Upper lobe of left lung (tissue), 6 donors: ENCODE results near the gene CHAD. TPM values are rescaled to one million over a fixed set of nuclear protein-coding genes. Genes with fewer than 3 reads are reported as not detected.

ENCODE experiments used
- ATAC-seq, 2 donors: fragments of 200-7000 bp; cut with Tn5 transposase; one replicate each; pipeline ENCODE4 v1.9.1; 2022; ENCODE audit warnings: mild to moderate bottlenecking in 2 of 2, moderate library complexity in 2 of 2; ENCODE audit not compliant: low FRiP score in 2 of 2
- DNase-seq, 2 donors: peaks; one replicate each; pipeline ENCODE4 v3.0.0-alpha.2; 2019 to 2020
- H3K27ac ChIP-seq, 4 donors: fragments of 200-600 bp; sonication (generic); one replicate each; pipeline ENCODE4 v1.5.1; 2016 to 2019
- H3K27me3 ChIP-seq, 4 donors: fragments of 200-600 bp; sonication (generic); one replicate each; pipeline ENCODE4 v1.5.1; 2017 to 2019
- H3K36me3 ChIP-seq, 4 donors: fragments of 200-600 bp; sonication (generic); one replicate each; pipeline ENCODE4 v1.5.1; 2016 to 2019
- H3K4me1 ChIP-seq, 4 donors: fragments of 200-600 bp; sonication (generic); one replicate each; pipeline ENCODE4 v1.5.1; 2018 to 2019
- H3K4me3 ChIP-seq, 4 donors: fragments of 200-600 bp; sonication (generic); one replicate each; pipeline ENCODE4 v1.5.1; 2017 to 2019; ENCODE audit warnings: mild to moderate bottlenecking in 2 of 4, moderate library complexity in 1 of 4
- H3K9me3 ChIP-seq, 4 donors: fragments of 200-600 bp; sonication (generic); one replicate each; pipeline ENCODE4 v1.5.1; 2018 to 2019
- EP300 ChIP-seq, 4 donors: sonication (generic); formaldehyde crosslinking; IDR thresholded peaks; one replicate each; pipeline ENCODE4 v1.5.1; 2017; ENCODE audit warnings: antibody characterized with exemption in 4 of 4, control low read depth in 2 of 4
- POLR2A ChIP-seq, 4 donors: fragments of 450-650 bp; IDR thresholded peaks; one replicate each; pipeline ENCODE4 v1.5.1; 2016 to 2017; ENCODE audit warnings: antibody characterized with exemption in 4 of 4, mild to moderate bottlenecking in 2 of 4
- POLR2AphosphoS5 ChIP-seq, 2 donors: sonication (generic); formaldehyde crosslinking; IDR thresholded peaks; one replicate each; pipeline ENCODE4 v1.5.1; 2017; ENCODE audit warnings: antibody characterized with exemption in 2 of 2
- WGBS, 2 donors: methylation state at CpG; one replicate each; pipeline ENCODE4 v1.1.5; 2017 to 2018; 5-methylcytosine and 5-hydroxymethylcytosine counted together
- total RNA-seq, 6 donors: library from RNA; depleted of rRNA in 4 of 6; stranded (reverse); fragments of >200 nt in 4 of 6; gene quantifications; one replicate each; pipeline versions ENCODE4 v1.1.0 to v1.2.1, GENCODE V29; 2016 to 2021
- TF ChIP-seq, protein P1 (sequence below), 6 experiments: fragments of 450-650 bp in 4 of 6; fragments of 200-600 bp in 2 of 6; sonication (generic) in 2 of 6; IDR thresholded peaks; one replicate each; pipeline ENCODE4 v1.5.1; 2016 to 2019; ENCODE audit warnings: antibody characterized with exemption in 6 of 6
- donor health status: DM: no; HTN: no; CAD: no; lungs with moderate emphysema.
- donor health status: DM: no; HTN: yes; CAD: no; lungs with severe emphysema.

CHAD gene
- total RNA-seq, 6 donors from 2014 or later = 0.13 to 0.30 (median 0.21) TPM; not detected in 2

DNA sequence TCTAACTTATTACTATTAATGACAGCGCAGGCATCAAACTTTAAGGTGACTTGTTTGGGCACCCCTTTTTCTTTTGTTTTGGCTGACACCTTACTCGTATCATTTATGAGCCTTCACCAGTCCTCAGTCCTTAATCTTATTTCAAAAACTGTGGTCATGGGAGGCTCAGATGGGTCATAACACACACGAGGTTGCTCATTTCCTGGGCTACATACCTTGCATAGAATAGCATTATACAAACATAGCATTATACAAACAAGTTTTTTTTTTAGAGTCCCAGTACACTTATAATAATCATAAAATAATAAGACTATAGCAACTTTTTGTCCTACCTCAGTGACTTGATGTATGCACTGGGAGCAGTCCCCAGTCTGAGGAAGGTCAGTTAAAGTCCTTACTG, 53.9 kb downstream of the CHAD start:
- WGBS, 2 donors = 72 to 74% methylated on average over 3 of the region's 3 CpGs
- no peak for ATAC-seq
- H3K9me3 ChIP-seq = no peaks in the 10 kb centered on the region

More for the DNA sequence above, 53.9 kb downstream of the CHAD start:
- no peak overlapping the region for H3K4me3 ChIP-seq
- no peaks in the 10 kb centered on the region for H3K4me1 ChIP-seq
- H3K36me3 ChIP-seq = no peaks in the 10 kb centered on the region
- TF ChIP-seq POLR2AphosphoS5 (IDR thresholded peaks at IDR 0.05) (no peak), POLR2A (IDR thresholded peaks at IDR 0.05) (no peak), EP300 (IDR thresholded peaks at IDR 0.05) (no peak)
- TF ChIP-seq, protein P1, sequence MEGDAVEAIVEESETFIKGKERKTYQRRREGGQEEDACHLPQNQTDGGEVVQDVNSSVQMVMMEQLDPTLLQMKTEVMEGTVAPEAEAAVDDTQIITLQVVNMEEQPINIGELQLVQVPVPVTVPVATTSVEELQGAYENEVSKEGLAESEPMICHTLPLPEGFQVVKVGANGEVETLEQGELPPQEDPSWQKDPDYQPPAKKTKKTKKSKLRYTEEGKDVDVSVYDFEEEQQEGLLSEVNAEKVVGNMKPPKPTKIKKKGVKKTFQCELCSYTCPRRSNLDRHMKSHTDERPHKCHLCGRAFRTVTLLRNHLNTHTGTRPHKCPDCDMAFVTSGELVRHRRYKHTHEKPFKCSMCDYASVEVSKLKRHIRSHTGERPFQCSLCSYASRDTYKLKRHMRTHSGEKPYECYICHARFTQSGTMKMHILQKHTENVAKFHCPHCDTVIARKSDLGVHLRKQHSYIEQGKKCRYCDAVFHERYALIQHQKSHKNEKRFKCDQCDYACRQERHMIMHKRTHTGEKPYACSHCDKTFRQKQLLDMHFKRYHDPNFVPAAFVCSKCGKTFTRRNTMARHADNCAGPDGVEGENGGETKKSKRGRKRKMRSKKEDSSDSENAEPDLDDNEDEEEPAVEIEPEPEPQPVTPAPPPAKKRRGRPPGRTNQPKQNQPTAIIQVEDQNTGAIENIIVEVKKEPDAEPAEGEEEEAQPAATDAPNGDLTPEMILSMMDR (IDR thresholded peaks at IDR 0.05) = no peak
- H3K27me3 ChIP-seq = no peaks in the 10 kb centered on the region
- DNase-seq = no peak
- H3K27ac ChIP-seq = no peak overlapping the region

Other genes with a start within 250 kb of the CHAD start
- gene TMEM92, start 194.4 kb downstream of the CHAD start, total RNA-seq = 10 to 100 TPM in 1 of 6 donors, 1 to 10 TPM in 5; 1.3 to 15.7 (median 3.8) TPM
- 10 to 100 TPM; 16.4 to 33.5 (median 19.2) TPM for gene XYLT2, start 122.8 kb downstream of the CHAD start, total RNA-seq
- gene MRPL27, start 95.7 kb downstream of the CHAD start, total RNA-seq = 10 to 100 TPM in 5 of 6 donors, 1 to 10 TPM in 1; 7.3 to 59.1 (median 50.6) TPM
- gene EME1, start 95.7 kb downstream of the CHAD start, total RNA-seq = 10 to 100 TPM in 1 of 6 donors, 1 to 10 TPM in 2, under 1 TPM in 1, not detected in 2; 0.30 to 12.1 (median 1.2) TPM
- 100 to 1,000 TPM in 1 of 6 donors, 10 to 100 TPM in 5; 19.9 to 135 (median 67.0) TPM for gene LRRC59, start 71.4 kb downstream of the CHAD start, total RNA-seq
- gene ACSF2, start 42.7 kb downstream of the CHAD start, total RNA-seq = 100 to 1,000 TPM in 4 of 6 donors, 10 to 100 TPM in 2; 52.3 to 239 (median 120) TPM
- 10 to 100 TPM; 26.8 to 47.3 (median 34.9) TPM for gene RSAD1, start 10.0 kb upstream of the CHAD start, total RNA-seq
- gene MYCBPAP, start 39.6 kb upstream of the CHAD start, total RNA-seq = 10 to 100 TPM in 1 of 6 donors, 1 to 10 TPM in 5; 1.0 to 14.7 (median 4.2) TPM
- 10 to 100 TPM in 1 of 6 donors, 1 to 10 TPM in 2, under 1 TPM in 2, not detected in 1; 0.74 to 14.4 (median 1.2) TPM for gene EPN3, start 63.9 kb upstream of the CHAD start, total RNA-seq
- 100 to 1,000 TPM in 2 of 6 donors, 10 to 100 TPM in 4; 32.9 to 111 (median 46.4) TPM for gene SPATA20, start 78.3 kb upstream of the CHAD start, total RNA-seq
- gene CACNA1G, start 91.8 kb upstream of the CHAD start, total RNA-seq = under 1 TPM in 4 of 6 donors, not detected in 2; under 0.01 to 0.37 (median 0.11) TPM
- gene ABCC3, start 166.0 kb upstream of the CHAD start, total RNA-seq = 100 to 1,000 TPM in 1 of 6 donors, 10 to 100 TPM in 5; 34.2 to 268 (median 57.7) TPM
- gene ANKRD40, start 239.0 kb upstream of the CHAD start, total RNA-seq = 10 to 100 TPM; 27.9 to 52.9 (median 43.7) TPM